ENCODE results near the gene ANKRD18A.

Gene ANKRD18A

DNA sequence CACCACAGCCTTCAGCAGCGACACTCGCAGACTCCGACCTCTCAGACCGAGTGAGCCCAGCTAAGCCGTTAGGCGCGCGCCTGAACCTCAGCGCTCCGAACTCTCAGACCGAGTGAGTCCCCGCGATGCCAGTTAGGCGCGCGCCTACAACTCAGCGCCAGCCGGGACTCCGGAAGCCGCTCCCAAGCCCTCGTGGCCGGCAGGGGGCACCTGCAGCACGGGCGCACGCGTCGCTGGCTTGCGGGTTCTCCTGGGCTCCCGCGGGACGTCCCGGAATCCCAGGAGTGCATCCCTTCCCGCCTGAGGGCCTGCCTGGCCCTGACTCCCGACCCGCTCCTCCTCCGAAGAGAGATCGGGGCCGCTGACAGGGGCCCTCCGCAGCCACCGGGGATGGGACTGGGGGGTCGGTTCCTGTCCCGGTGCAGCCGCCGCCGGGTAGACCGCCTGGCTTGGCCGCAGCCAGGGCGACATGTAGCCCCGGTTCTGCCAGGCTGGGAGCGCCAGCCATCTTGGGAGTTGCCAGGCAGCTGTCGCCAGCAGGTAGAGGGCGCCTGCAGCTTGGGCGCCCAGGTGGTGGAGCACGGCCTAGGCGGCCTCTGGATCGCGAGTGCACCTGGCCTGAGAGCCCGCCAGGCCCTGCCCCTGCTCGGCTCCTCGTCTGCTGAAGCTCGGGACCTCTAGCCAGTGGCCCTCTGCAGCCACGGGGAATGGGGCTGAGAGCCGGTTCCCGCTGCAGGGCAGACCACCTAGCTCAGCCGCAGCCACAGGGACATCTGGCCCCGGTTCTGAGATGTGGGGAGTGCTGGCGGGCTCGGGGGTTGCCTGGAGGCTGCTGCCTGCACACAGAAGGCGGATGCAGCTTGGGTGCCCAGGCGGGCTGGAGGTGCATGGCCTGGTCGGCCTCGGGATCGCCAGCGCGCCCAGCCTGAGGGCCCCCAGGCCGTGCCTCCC, at the start of gene ANKRD18A (continued):
- TF ChIP-seq SP7 (tag by site-specific recombination; IDR thresholded peaks at IDR 0.05) (0 out of 2 replicates have a peak, but pooled peaks have one; percentile 71), FEZF1 (tag by site-specific recombination; IDR thresholded peaks at IDR 0.05) (no peak), ZBTB8A (tag by site-specific recombination; IDR thresholded peaks at IDR 0.05) (peak; percentile 97), KLF10 (tag by site-specific recombination; IDR thresholded peaks at IDR 0.05) (peak; percentile 34; the same call in 1 of the 2 replicates), ZIC2 (tag by site-specific recombination; IDR thresholded peaks at IDR 0.05) (peak; percentile 63), YY1 (tag by site-specific recombination; IDR thresholded peaks at IDR 0.05) (peak; percentile 79), ZNF701 (tag by site-specific recombination; IDR thresholded peaks at IDR 0.05) (no peak), ZNF423 (tag by site-specific recombination; IDR thresholded peaks at IDR 0.05) (peak; percentile 75), ZNF302 (tag by site-specific recombination; IDR thresholded peaks at IDR 0.05; ENCODE audit: low read depth) (no peak), EGR2 (tag by site-specific recombination; IDR thresholded peaks at IDR 0.05; ENCODE audit: low read depth) (peak; percentile 6), ZNF221 (tag by site-specific recombination; IDR thresholded peaks at IDR 0.05; ENCODE audit: borderline replicate concordance) (no peak), ZNF2 (tag by site-specific recombination; IDR thresholded peaks at IDR 0.05) (peak; percentile 90), ZNF24 (tag by site-specific recombination; IDR thresholded peaks at IDR 0.05) (0 out of 2 replicates have a peak, but pooled peaks have one; percentile 25), HOXC10 (CRISPR knock-in tag; IDR thresholded peaks at IDR 0.05) (peak; percentile 67; the same call in 1 of the 2 replicates)
- TF ChIP-seq, protein P1, sequence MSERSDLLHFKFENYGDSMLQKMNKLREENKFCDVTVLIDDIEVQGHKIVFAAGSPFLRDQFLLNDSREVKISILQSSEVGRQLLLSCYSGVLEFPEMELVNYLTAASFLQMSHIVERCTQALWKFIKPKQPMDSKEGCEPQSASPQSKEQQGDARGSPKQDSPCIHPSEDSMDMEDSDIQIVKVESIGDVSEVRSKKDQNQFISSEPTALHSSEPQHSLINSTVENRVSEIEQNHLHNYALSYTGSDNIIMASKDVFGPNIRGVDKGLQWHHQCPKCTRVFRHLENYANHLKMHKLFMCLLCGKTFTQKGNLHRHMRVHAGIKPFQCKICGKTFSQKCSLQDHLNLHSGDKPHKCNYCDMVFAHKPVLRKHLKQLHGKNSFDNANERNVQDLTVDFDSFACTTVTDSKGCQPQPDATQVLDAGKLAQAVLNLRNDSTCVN (tag by site-specific recombination; optimal IDR thresholded peaks at IDR 0.05), result peak; percentile 94
- TF ChIP-seq, protein P2, sequence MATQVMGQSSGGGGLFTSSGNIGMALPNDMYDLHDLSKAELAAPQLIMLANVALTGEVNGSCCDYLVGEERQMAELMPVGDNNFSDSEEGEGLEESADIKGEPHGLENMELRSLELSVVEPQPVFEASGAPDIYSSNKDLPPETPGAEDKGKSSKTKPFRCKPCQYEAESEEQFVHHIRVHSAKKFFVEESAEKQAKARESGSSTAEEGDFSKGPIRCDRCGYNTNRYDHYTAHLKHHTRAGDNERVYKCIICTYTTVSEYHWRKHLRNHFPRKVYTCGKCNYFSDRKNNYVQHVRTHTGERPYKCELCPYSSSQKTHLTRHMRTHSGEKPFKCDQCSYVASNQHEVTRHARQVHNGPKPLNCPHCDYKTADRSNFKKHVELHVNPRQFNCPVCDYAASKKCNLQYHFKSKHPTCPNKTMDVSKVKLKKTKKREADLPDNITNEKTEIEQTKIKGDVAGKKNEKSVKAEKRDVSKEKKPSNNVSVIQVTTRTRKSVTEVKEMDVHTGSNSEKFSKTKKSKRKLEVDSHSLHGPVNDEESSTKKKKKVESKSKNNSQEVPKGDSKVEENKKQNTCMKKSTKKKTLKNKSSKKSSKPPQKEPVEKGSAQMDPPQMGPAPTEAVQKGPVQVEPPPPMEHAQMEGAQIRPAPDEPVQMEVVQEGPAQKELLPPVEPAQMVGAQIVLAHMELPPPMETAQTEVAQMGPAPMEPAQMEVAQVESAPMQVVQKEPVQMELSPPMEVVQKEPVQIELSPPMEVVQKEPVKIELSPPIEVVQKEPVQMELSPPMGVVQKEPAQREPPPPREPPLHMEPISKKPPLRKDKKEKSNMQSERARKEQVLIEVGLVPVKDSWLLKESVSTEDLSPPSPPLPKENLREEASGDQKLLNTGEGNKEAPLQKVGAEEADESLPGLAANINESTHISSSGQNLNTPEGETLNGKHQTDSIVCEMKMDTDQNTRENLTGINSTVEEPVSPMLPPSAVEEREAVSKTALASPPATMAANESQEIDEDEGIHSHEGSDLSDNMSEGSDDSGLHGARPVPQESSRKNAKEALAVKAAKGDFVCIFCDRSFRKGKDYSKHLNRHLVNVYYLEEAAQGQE (tag by site-specific recombination; IDR thresholded peaks at IDR 0.05), result peak; percentile 10; the same call in 1 of the 2 replicates
- TF ChIP-seq, protein P3, sequence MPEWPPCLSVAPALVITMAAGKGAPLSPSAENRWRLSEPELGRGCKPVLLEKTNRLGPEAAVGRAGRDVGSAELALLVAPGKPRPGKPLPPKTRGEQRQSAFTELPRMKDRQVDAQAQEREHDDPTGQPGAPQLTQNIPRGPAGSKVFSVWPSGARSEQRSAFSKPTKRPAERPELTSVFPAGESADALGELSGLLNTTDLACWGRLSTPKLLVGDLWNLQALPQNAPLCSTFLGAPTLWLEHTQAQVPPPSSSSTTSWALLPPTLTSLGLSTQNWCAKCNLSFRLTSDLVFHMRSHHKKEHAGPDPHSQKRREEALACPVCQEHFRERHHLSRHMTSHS (tag by site-specific recombination; IDR thresholded peaks at IDR 0.05), result no peak
- TF ChIP-seq, protein P4, sequence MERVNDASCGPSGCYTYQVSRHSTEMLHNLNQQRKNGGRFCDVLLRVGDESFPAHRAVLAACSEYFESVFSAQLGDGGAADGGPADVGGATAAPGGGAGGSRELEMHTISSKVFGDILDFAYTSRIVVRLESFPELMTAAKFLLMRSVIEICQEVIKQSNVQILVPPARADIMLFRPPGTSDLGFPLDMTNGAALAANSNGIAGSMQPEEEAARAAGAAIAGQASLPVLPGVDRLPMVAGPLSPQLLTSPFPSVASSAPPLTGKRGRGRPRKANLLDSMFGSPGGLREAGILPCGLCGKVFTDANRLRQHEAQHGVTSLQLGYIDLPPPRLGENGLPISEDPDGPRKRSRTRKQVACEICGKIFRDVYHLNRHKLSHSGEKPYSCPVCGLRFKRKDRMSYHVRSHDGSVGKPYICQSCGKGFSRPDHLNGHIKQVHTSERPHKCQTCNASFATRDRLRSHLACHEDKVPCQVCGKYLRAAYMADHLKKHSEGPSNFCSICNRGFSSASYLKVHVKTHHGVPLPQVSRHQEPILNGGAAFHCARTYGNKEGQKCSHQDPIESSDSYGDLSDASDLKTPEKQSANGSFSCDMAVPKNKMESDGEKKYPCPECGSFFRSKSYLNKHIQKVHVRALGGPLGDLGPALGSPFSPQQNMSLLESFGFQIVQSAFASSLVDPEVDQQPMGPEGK (tag by site-specific recombination; IDR thresholded peaks at IDR 0.05), result peak; percentile 48; the same call in 1 of the 2 replicates
- TF ChIP-seq, protein P5, sequence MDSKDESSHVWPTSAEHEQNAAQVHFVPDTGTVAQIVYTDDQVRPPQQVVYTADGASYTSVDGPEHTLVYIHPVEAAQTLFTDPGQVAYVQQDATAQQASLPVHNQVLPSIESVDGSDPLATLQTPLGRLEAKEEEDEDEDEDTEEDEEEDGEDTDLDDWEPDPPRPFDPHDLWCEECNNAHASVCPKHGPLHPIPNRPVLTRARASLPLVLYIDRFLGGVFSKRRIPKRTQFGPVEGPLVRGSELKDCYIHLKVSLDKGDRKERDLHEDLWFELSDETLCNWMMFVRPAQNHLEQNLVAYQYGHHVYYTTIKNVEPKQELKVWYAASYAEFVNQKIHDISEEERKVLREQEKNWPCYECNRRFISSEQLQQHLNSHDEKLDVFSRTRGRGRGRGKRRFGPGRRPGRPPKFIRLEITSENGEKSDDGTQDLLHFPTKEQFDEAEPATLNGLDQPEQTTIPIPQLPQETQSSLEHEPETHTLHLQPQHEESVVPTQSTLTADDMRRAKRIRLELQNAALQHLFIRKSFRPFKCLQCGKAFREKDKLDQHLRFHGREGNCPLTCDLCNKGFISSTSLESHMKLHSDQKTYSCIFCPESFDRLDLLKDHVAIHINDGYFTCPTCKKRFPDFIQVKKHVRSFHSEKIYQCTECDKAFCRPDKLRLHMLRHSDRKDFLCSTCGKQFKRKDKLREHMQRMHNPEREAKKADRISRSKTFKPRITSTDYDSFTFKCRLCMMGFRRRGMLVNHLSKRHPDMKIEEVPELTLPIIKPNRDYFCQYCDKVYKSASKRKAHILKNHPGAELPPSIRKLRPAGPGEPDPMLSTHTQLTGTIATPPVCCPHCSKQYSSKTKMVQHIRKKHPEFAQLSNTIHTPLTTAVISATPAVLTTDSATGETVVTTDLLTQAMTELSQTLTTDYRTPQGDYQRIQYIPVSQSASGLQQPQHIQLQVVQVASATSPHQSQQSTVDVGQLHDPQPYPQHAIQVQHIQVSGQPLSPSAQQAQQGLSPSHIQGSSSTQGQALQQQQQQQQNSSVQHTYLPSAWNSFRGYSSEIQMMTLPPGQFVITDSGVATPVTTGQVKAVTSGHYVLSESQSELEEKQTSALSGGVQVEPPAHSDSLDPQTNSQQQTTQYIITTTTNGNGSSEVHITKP (tag by site-specific recombination; IDR thresholded peaks at IDR 0.05), result peak; percentile 36; the same call in 1 of the 2 replicates
- TF ChIP-seq, protein P6, sequence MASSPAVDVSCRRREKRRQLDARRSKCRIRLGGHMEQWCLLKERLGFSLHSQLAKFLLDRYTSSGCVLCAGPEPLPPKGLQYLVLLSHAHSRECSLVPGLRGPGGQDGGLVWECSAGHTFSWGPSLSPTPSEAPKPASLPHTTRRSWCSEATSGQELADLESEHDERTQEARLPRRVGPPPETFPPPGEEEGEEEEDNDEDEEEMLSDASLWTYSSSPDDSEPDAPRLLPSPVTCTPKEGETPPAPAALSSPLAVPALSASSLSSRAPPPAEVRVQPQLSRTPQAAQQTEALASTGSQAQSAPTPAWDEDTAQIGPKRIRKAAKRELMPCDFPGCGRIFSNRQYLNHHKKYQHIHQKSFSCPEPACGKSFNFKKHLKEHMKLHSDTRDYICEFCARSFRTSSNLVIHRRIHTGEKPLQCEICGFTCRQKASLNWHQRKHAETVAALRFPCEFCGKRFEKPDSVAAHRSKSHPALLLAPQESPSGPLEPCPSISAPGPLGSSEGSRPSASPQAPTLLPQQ (tag by site-specific recombination; IDR thresholded peaks at IDR 0.05), result peak; percentile 47; the same call in 1 of the 2 replicates
- TF ChIP-seq, protein P7, sequence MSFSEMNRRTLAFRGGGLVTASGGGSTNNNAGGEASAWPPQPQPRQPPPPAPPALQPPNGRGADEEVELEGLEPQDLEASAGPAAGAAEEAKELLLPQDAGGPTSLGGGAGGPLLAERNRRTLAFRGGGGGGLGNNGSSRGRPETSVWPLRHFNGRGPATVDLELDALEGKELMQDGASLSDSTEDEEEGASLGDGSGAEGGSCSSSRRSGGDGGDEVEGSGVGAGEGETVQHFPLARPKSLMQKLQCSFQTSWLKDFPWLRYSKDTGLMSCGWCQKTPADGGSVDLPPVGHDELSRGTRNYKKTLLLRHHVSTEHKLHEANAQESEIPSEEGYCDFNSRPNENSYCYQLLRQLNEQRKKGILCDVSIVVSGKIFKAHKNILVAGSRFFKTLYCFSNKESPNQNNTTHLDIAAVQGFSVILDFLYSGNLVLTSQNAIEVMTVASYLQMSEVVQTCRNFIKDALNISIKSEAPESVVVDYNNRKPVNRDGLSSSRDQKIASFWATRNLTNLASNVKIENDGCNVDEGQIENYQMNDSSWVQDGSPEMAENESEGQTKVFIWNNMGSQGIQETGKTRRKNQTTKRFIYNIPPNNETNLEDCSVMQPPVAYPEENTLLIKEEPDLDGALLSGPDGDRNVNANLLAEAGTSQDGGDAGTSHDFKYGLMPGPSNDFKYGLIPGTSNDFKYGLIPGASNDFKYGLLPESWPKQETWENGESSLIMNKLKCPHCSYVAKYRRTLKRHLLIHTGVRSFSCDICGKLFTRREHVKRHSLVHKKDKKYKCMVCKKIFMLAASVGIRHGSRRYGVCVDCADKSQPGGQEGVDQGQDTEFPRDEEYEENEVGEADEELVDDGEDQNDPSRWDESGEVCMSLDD (tag by site-specific recombination; IDR thresholded peaks at IDR 0.05), result peak; percentile 48; the same call in 1 of the 2 replicates

Measured in HEK293 (cell line).